GM18873 (cell line): ENCODE results near the gene CEMP1.
"Not testable (repeated sequence)": the region's sequence is repeated elsewhere in the genome, so short reads cannot be mapped to it uniquely, and the experiment has no call there.

Experiments used
- ATAC-seq: cut with Tn5 transposase; IDR thresholded peaks from one replicate; pipeline ENCODE4 v1.9.1; 2021; ENCODE audit warnings: mild to moderate bottlenecking, moderate library complexity, moderate number of reproducible peaks; ENCODE audit not compliant: unreplicated experiment, low FRiP score

The CEMP1 gene

GRCh38 chr16:2537451-2538379, 6.5 kb upstream of the CEMP1 start, which contains the start of gene PDPK1:
PDPK1 (plus strand) TSS chr16:2538021; CDS start chr16:2538113, 92 bp downstream.
- peak; percentile 70 for ATAC-seq

DNA sequence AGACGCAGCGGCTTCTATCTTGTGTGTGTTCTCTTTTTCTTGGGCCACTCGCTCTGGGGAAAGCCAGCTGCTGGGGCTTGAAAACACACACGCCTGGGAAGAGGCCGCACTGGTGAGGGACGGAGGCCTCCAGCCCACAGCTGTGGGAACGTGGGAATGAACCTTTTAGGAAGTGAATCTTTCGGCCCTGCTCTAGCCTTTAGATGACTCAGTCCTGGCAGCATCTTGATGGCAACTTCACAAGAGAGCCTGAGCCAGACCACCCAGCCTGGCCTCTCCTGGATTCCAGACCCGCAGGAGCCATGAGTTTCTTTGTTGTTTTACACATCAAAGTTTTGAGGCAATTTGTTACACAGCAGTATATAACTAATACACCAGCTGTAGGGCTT, 4.4 kb upstream of the CEMP1 start:
- ATAC-seq = no peak

- ATAC-seq = not testable (repeated sequence)
Measured at GRCh38 chr16:2534335-2534734, 3.1 kb upstream of the CEMP1 start.

DNA sequence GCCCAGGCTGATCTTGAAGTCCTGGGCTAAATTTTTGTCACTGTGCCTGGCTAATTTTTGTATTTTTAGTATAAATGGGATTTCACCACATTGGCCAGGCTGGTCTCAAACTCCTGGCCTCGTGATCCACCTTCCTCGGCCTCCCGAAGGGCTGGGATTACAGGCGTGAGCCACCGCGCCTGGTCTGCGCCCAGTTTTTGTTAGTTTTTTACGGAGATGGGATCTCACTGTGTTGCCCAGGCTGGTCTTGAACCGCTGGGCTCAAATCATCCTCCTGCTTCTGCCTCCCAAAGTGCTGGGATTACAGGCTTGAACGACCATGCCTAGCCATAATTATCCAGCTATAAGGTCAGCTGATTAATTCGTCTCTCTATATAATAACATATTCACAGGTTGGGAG, 2.7 kb upstream of the CEMP1 start:
- ATAC-seq = no peak

DNA sequence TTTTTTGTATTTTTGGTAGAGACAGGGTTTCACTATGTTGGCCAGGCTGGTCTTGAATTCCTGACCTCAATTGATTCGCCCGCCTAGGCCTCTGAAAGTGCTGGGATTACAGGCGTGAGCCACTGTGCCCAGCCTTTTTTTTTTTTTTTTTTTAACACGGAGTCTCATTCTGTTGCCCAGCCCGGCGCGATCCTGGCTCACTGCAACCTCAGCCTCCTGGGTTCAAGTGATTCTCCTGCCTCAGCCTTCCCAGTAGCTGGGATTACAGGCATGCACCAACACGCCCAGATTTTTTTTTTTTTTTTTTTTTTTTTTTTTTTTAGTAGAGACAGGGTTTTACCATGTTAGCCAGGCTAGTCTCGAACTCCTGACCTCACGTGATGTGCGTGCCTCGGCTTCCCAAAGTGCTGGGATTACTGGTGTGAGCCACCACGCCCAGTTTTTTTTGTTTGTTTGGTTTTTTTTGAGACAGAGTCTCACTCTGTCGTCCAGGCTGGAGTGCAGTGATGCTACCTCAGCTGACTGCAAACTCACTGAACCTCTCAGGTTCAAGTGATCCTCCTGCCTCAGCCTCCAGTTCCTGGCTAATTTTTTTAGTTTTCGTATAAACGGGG, 2.0 kb upstream of the CEMP1 start:
- ATAC-seq = not testable (repeated sequence)

DNA sequence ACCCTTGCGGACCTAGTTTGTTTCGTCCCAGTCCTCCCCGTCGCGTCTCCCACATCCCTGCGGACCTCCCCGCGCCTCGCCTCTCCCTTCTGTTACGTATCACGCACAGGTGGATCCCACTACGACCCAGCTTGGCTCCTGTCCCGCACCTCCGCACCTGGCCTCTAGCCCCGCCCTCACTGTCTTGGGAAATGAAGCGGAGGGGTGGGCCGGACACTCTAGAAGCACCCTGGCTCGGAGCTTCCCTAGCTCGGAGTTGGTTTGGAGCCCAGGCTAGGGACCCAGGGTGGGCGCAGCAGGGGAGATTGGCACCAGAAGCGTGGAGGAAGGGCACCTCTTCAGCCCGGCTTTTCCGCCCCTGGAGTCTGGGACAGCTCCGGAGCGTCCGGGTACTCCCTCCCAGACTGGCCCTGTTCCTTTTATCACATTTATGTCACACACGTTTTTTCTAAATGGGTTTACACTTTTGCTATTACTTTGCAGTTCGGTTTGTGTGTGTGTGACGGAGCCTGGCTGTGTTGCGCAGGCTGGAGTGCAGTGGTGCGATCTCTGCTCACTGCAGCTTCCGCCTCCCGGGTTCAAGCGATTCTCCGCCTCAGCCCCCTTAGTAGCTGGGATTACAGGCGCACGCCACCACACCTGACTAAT, 1.4 kb upstream of the CEMP1 start:
- no peak for ATAC-seq

GRCh38 chr16:2531696-2532493, 687 bp upstream of the CEMP1 start:
- ATAC-seq = peak; percentile 67

DNA sequence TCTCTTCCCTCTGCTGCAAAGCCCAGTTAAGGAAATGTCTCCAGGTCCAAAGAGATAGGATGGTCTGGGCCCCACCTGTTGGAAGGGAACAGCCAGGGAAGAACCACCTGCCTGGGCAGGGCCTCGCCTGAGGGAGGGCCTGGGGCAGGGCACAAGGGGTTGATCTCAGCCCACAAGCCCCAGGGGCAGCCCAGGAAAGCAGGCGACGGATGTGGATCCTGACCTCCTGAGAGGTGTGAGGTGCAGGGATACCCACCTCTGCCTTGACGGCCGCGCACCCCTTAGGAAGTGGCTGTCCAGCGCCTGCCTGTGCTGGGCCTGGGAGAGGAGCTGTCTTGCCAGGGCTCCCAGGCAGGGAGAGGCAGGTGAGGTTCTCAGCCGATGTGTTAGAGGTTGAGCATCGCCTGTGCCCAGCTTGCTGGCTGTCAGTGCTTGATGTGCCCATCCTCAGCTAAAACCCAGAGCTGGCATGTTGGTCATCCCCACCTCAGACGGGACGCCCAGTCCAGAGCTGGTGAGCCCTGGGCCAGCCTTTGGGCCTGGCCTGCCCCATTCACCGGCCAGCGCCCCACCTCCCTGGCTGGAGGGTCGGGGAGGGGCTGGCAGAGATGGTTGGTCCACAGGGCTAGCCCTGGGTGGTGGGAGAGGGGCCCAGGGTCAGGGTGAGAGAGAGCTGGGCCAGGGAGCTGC, 434 bp downstream of the CEMP1 start:
- no peak for ATAC-seq

GRCh38 chr16:2529961-2530628, 1.1 kb downstream of the CEMP1 start:
- no peak for ATAC-seq

DNA sequence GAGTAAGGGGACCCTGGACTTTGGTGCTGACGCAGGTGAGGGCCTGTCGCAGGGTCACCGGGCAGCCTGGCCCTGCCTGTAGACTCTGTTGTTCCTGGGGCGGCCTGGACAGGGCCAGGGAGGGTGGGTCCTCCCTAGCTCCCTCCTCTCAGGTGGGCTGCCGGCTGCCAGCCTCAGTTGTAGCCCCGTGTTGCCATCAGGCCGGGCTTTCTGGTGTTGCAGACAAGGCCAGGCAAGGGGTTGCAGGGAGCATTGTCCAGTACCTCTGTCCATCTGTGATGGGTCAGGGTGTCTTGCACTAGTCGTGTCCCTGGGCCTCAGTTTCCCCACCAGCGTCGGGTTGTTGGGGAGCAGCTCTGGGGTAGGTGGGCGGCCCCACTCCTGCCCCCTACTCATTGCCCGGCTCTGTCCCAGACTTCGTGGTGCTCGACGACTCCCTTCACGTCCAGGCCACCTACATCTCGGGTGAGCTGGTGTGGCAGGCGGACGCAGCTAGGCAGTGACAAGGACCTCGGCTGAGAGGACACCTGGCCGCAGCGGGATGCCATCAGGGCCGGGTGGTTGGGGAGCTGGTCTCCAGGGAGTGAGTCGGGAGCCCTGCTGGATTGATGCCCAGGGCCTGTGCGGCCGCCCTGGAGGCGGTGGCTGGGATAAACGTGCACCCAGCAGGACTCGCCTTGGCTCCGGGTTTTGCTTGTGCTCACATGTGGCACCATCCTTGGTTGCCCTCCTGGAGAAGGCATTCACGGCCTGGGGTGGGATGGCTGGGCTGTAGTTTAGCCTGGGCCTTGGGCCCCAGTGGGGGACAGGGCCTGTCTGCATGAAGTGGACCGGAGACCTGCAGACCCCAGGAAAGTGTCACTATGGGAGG, 1.9 kb downstream of the CEMP1 start:
- no peak for ATAC-seq

GRCh38 chr16:2528161-2529060, 2.8 kb downstream of the CEMP1 start:
- ATAC-seq = no peak

DNA sequence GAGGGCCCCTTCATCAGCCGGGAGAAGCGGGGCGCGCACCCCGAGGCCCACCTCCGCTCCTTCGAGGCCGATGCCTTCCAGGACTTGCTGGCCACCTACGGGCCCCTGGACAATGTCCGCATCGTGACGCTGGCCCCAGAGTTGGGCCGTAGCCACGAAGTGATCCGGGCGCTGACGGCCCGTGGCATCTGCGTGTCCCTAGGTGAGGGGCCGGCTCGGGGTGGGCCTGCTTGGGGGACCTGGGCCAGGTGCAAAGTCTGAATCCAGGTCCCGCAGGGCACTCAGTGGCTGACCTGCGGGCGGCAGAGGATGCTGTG, 3.5 kb downstream of the CEMP1 start:
- ATAC-seq = no peak

- ATAC-seq = no peak
Measured at GRCh38 chr16:2527071-2527783, 4.0 kb downstream of the CEMP1 start.

DNA sequence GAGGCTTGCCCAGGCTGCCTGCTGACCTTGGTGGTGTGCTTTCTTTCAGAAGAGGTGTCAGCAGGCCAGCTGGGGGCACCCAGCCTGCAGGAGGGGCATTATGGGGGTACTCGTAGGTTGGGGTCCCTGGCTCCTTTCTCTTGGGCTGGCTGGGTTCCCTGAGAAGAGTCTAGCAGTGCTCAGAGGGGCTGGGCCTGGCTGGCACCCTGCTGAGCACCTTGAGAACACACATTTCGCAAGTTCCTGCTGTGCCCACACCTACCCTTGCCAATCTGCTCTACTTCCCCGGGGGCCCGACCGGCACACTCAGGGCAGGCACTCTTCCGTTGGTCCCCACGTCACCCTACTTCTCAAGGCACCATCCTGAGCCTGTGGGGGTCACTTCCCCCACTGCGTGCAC, 5.1 kb downstream of the CEMP1 start:
- ATAC-seq = no peak

DNA sequence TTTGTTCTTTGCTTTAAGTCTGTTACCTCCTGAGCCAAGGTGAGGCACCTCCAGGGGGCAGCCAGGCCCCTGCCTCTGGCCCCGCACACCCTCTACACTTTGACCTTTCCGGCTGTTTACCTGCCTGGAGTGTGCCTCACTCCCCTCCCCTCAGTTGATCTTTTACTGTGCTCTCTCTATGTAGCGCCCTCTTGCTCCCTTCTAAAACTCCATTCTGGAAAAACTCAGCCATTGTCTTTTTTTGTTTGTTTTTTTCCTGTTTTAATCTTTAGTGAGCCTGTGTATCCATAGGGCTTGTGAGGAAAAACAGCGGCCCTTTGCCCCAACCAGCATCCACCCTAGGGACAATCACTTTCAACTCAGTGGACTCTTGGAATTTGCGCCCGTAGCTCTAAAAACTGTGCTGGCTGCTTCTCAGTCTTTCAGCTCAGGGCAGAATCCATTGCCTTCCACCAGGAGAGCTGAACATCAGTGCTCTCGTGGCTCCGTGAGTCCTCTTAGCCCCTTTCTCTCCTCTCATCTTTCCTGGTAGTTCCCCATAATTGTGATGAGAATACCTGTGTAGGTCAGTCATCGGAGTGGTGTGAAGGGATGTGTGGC, 6.8 kb downstream of the CEMP1 start:
- ATAC-seq = no peak

DNA sequence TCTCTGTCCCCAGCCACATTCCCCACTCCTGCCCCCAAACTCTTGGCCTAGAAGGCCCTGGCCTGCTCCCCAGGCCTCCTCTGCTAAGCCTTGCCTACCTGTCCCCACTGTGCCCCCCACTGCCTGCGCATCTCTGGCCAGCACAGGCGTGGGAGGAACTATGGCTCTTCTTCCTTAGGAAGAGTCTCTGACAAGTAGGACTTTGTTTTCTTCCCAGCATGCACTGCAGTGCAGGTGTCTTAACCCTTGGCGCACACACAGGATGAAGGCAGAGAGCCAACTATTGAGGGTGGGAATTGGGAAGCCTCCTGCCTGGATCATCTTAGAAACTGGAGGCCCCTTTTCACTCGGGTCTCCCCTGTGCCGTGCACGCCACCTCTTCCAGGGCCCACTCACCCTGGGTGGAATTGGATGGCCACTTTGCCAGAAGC, 7.4 kb downstream of the CEMP1 start:
- no peak for ATAC-seq
